Measurements from ENCODE around the gene CLN5.
"Not testable (repeated sequence)": the region's sequence is repeated elsewhere in the genome, so short reads cannot be mapped to it uniquely, and the experiment has no call there.

CLN5 gene
- 35.8 reads per million, percentile 60 among the genes with 10 or more reads in this experiment for total RNA-seq

- DNase-seq = peak; percentile 91
Measured at GRCh38 chr13:76991796-76992547, at the start of gene CLN5. TSS of gene CLN5 (plus strand) at chr13:76992081. CDS start at chr13:76992099, 18 bp downstream.

DNA sequence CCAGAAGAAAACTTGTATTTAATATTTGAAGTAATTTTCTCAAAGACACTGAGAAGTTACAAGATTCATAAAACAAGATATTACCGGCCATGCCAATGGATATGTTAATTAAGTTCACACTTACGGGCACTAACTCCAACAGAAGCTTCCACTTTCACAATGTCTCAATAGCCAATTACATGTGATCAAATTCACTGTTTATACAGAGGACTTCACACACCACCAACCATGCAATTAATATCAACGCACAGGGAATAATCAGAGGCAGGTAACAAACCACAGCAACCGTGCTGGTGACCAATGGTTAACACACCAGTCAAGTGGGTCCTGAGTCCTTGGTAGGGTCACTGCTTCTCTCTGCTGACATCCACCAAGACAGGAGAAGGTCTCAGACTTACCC, 49.5 kb upstream of the CLN5 start:
- no peak for DNase-seq

- no peak for DNase-seq
Measured at GRCh38 chr13:76943646-76944045, 48.2 kb upstream of the CLN5 start.

DNA sequence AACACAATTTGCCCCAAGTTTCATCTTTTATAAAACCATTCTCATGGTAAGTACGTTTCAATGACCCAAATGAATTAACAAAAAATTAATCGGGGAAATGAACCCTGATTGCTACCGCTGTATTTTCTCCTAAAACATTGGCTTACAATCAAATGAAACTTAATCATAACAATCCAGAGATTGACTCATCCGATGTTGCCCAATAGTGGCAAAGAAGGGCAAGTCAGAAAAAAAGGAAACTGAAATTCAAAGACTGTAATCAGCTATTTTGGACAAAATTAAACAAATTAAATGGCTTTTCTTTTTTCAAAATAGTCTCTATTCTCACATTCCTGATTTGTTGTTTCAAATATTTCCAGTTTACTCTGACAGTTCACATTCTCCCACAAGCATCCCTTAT, 47.4 kb upstream of the CLN5 start:
- DNase-seq = no peak

GRCh38 chr13:76948149-76948548, 43.7 kb upstream of the CLN5 start, which contains the start of gene ACOD1:
TSS of gene ACOD1 (plus strand) at chr13:76948511. CDS start at chr13:76948559, 48 bp downstream.
- DNase-seq = no peak

DNA sequence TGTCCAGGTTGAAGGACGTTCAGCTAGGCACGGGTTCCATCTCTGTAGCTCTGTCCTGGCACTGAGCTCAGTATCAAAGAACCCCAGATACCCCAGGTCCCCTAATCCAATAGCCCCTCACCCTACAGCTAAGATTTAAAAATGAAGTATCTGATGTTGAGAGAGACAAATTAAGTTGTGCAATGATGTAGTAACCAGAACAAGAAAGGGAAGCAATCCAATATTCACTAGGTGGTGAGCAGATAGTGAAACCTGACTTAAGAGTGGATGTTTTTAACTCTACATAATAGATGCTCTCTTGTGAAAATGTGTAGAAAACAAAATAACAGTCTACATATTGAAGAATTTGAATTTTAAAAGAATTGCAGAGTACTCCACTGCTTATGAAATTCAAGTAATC, 41.8 kb upstream of the CLN5 start:
- DNase-seq = no peak

DNA sequence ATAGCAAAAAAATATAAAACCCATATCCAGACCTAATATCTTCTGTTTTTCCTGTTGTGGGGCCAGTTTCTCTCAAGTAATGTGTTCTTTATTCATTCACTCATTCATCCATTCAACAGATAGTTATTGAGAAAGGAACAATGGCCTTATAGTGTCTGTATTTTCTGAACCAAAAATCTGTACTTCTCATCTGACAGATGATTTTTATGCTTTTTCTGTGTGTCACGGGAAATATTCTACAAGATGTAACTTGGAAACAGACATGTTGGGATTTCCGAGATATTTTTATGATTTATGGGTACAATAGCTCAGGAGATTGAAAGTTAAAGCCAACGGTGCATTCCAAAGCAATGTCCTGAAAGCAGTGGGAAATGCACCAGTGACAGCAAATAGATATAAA, 37.9 kb upstream of the CLN5 start:
- no peak for DNase-seq

GRCh38 chr13:76954538-76954937, 37.3 kb upstream of the CLN5 start:
- no peak for DNase-seq

- DNase-seq = no peak
Measured at GRCh38 chr13:76955193-76955592, 36.7 kb upstream of the CLN5 start.

DNA sequence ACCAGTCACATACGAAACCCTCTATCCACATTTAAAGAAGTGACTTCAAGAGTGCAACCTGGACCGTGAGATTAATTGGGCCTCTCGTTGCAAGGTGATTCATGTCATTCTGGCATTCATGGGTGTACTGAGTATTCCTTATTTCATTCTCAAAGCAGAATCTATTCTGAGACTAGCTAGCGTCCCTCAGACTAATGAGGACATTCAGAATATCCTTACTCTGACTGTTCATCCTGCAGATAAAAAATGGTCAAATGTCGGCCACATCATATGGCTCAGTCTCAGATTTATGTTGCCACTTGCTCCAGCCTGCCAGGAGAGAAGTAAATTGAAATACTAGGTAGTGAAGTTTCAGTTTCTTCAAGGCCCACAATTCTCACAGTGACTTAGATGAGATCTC, 36.2 kb upstream of the CLN5 start:
- DNase-seq = no peak

DNA sequence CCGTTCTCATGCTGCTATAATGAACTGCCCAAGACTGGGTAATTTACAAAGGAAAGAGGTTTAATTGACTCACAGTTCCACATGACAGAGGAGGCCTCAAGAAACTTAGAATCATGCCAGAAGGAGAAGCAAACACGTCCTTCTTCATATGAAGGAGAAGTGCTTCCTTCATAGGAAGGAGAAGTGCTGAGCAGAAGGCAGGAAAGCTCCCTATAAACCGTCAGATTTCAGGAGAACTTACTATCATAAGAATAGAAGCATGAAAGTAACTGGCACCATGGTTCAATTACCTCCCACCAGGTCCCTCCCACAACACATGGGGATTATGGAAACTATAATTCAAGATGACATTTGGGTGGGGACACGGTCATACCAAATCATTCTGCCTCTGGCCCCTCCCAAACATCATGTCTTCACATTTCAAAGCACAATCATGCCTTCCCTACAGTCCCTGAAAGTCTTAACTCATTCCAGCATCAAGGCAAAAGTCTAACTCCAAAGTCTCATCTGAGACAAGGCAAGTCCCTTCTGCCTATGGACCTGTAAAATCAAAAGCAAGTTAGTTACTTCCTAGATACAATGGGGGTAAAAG, 32.9 kb upstream of the CLN5 start:
- DNase-seq = no peak

- not testable (repeated sequence) for DNase-seq
Measured at GRCh38 chr13:76959734-76960133, 32.1 kb upstream of the CLN5 start.

GRCh38 chr13:76965759-76966421, 26.0 kb upstream of the CLN5 start:
- DNase-seq = no peak

DNA sequence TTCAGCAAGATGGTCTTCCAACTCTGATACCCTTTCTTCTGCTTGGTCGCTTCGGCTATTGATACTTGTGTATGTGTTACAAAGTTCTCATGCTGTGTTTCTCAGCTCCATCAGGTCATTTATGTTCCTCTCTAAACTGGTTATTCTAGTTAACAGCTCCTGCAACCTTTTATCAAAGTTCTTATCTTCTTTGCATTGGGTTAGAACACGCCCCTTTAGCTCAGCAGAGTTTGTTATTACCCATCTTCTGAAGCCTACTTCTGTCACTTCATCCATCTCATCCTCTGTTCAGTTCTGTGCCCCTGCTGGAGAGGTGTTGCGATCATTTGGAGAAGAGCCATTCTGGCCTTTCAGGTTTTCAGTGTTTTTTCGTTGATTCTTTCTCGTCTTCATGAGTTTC, 24.9 kb upstream of the CLN5 start:
- DNase-seq = no peak

DNA sequence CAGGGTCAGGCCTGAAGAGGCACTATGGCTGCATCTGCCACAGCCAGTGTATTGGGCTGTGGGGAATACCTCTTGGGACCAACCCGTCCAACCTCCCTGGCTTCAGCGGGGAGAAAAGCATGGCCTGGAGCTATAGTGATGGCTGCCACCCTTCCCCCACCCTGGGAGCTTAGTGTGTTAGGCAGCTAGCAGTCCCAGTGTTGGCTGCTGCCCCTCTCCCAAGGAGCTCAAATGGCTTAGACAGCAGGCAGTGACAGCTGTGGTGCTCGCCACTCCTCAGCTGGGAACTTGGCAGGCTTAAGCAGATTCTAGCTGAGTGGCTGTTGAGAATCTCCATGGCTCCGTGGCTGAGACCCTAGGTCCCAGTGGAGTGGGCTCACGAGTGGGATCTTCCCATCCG, 23.8 kb upstream of the CLN5 start:
- no peak for DNase-seq

DNA sequence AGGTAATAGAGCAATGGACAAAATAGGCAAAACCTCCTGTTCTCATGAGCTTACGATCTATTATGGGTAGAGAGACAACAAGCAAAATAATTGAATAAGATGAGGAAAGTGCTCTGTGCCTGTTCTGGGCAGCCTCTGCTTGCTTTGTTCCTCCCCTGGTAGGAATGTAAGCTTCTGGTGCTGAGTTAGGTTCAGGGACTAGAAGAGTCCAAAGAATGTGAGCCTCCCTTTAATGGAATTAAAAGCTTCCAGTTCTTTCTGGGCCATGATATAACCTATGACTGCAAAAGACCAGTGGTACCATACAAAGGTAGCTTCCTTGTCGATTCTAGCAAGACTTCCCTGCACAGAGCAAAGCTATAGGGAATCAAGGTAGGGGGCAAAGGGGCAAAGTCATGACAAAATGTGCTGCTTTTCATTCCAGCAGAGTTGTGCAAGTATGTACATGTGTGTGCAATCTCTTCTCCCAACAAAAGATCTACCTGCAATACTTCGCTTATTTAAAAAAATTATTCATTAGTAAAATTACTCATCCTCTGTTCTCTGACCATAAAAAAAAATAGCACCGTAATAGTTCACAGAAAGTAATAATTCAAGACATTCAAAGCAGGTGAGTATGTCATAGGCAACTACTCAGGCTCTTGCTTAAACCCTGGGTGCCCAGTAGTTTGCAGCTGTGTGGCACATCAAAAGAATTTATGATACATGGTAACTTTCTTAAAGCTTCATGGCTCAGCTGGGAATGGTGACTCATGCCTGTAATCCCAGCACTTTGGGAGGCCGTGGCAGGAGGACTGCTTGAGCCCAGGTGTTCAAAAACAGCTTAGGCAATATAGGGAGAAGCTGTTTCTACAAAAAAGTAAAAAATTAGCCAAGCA, 22.2 kb upstream of the CLN5 start:
- no peak for DNase-seq

DNA sequence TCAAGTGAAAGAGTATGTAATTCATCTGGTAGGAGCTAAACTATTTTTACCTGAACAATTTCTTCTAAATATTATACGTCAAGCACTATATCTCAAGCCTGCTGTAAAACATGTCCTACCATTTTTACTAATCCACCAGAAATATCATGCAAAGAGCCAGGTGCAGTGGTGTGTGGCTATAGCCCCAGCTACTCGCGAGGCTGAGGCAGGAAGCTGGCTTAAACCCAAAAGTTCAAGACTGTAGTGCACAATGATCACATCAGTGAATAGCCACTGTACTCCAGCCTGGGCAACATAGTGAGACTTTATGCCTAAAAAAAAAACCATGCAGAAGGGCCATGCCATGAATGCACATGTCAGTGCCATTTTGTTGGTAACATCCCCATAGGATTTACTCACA, 20.7 kb upstream of the CLN5 start:
- DNase-seq = no peak

- no peak for DNase-seq
Measured at GRCh38 chr13:76971851-76972829, 19.7 kb upstream of the CLN5 start.

- no peak for DNase-seq
Measured at GRCh38 chr13:76973920-76974617, 17.8 kb upstream of the CLN5 start.

DNA sequence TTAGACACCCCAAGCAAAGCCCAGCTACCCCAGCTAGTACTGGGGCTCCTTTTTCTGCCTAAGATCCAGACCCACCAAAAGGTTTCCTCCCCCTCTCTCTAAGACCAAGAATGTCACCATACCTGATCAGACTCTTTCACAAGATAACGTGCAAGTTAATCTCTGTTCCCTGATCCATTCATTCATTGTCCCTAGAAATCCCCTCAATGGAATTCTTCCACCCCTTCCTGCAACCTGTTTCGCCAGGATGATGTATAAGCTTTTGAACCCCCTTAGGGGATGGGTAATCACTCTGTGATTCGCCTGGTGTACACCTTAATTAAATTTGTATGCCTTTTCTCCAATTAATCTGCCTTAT, 17.3 kb upstream of the CLN5 start:
- no peak for DNase-seq

- no peak for DNase-seq
Measured at GRCh38 chr13:76975863-76976262, 16.0 kb upstream of the CLN5 start.
